SK-N-SH (cell line): ENCODE measurements around the gene LXN. TPM values are rescaled to one million over a fixed set of nuclear protein-coding genes. Genes with fewer than 3 reads are reported as not detected.

Source experiments
- CTCF ChIA-PET: fragments of 300-600, 350-600 bp; formaldehyde crosslinking; extraction: SDS; loops from one replicate; lab custom pipeline; 2021; lab: Yijun Ruan, JAX
- POLR2A ChIA-PET: fragments of 350-600 bp; sonication (Branson Sonifier 250); formaldehyde crosslinking; extraction: SDS; loops from one replicate; lab custom pipeline; 2020; ENCODE audit warnings: antibody characterized with exemption, inconsistent platforms; lab: Yijun Ruan, JAX
- DNase-seq: peaks from one replicate; pipeline ENCODE4 v3.0.0; 2012
- H2AFZ ChIP-seq: fragments of 200-600 bp; sonication (generic); 2 replicates; pipeline ENCODE4 v1.8.1; 2016; ENCODE audit warnings: antibody characterized with exemption, mild to moderate bottlenecking, low read depth
- H3F3A ChIP-seq: fragments of 200-600 bp; sonication (generic); replicated peaks from 2 replicates; pipeline ENCODE3; 2016; ENCODE audit warnings: antibody characterized with exemption, mild to moderate bottlenecking; ENCODE audit not compliant: insufficient read depth
- H3K27ac ChIP-seq, 2 experiments: fragments of 200-500 bp in 1 of 2; fragments of 200-600 bp in 1 of 2; sonication (Bioruptor generic) in 1 of 2; sonication (generic), shearing (Covaris generic) in 1 of 2; 2 replicates each; pipeline versions ENCODE4 v1.5.1 to v1.6.1; 2014 to 2016; ENCODE audit warnings: low read depth in 2 of 2, inconsistent platforms in 1 of 2, low read length in 1 of 2, mild to moderate bottlenecking in 1 of 2, mixed read lengths in 1 of 2
- H3K27me3 ChIP-seq: fragments of 200-600 bp; sonication (generic), shearing (Covaris generic); 2 replicates; pipeline ENCODE4 v1.6.1; 2016; ENCODE audit warnings: mixed run types; ENCODE audit not compliant: insufficient read depth
- H3K36me3 ChIP-seq, 2 experiments: fragments of 200-500 bp in 1 of 2; fragments of 200-600 bp in 1 of 2; sonication (Bioruptor generic) in 1 of 2; sonication (generic) in 1 of 2; replicated peaks in 1 of 2; 2 replicates each; pipeline versions ENCODE3 to v1.5.1; 2014 to 2016; ENCODE audit warnings: low read length in 1 of 2, mild to moderate bottlenecking in 1 of 2; ENCODE audit not compliant: insufficient read depth in 2 of 2, control insufficient read depth in 1 of 2
- H3K4me1 ChIP-seq, 2 experiments: fragments of 200-500 bp in 1 of 2; fragments of 200-600 bp in 1 of 2; sonication (Bioruptor generic) in 1 of 2; sonication (generic), shearing (Covaris generic) in 1 of 2; 2 replicates each; pipeline versions ENCODE4 v1.5.1 to v1.6.1; 2014 to 2016; ENCODE audit warnings: low read depth in 1 of 2, low read length in 1 of 2, mixed run types in 1 of 2; ENCODE audit not compliant: insufficient read depth in 2 of 2, control insufficient read depth in 1 of 2
- H3K4me2 ChIP-seq: fragments of 200-600 bp; sonication (generic), shearing (Covaris generic); 2 replicates; pipeline ENCODE4 v1.6.1; 2017; ENCODE audit warnings: mixed run types
- H3K4me3 ChIP-seq, 2 experiments: fragments of 200-500 bp in 1 of 2; fragments of 200-600 bp in 1 of 2; sonication (Bioruptor generic) in 1 of 2; sonication (generic), shearing (Covaris generic) in 1 of 2; 2 replicates each; pipeline versions ENCODE4 v1.5.1 to v1.8.1; 2014 to 2016; ENCODE audit warnings: low read depth in 2 of 2, inconsistent platforms in 1 of 2, low read length in 1 of 2, mild to moderate bottlenecking in 1 of 2, mixed read lengths in 1 of 2, moderate library complexity in 1 of 2
- H3K79me2 ChIP-seq: fragments of 200-600 bp; sonication (generic); 2 replicates; pipeline ENCODE4 v1.8.1; 2017; ENCODE audit warnings: mild to moderate bottlenecking; ENCODE audit not compliant: insufficient read depth
- H3K9ac ChIP-seq: fragments of 200-600 bp; sonication (generic); 2 replicates; pipeline ENCODE4 v1.6.1; 2017; ENCODE audit warnings: mixed run types
- H3K9me2 ChIP-seq: fragments of 200-600 bp; sonication (generic); 2 replicates; pipeline ENCODE4 v1.6.1; 2017; ENCODE audit warnings: mixed run types
- H3K9me3 ChIP-seq: fragments of 200-600 bp; sonication (generic); 2 replicates; pipeline ENCODE4 v1.6.1; 2017; ENCODE audit warnings: mixed run types, mild to moderate bottlenecking, moderate library complexity
- H4K20me1 ChIP-seq: fragments of 200-600 bp; sonication (generic); 2 replicates; pipeline ENCODE4 v1.6.1; 2017; ENCODE audit warnings: mild to moderate bottlenecking, mixed run types; ENCODE audit not compliant: insufficient read depth
- CHD2 ChIP-seq: fragments of 150-350 bp; IDR thresholded peaks from 2 replicates; pipeline ENCODE4 v1.6.1; 2018; ENCODE audit warnings: low read length; ENCODE audit not compliant: partially characterized antibody
- ELF1 ChIP-seq: IDR thresholded peaks from 2 replicates; pipeline ENCODE4 v1.4.0; 2012
- FOSL2 ChIP-seq: IDR thresholded peaks from 2 replicates; pipeline ENCODE4 v1.4.0; 2012; ENCODE audit warnings: low read depth, mild to moderate bottlenecking, moderate library complexity, borderline replicate concordance
- FOXM1 ChIP-seq: IDR thresholded peaks from 2 replicates; pipeline ENCODE4 v1.4.0; 2012; ENCODE audit warnings: low read depth, mild to moderate bottlenecking
- GABPA ChIP-seq: IDR thresholded peaks from 2 replicates; pipeline ENCODE4 v1.4.0; 2012; ENCODE audit warnings: low read depth, mild to moderate bottlenecking
- IRF3 ChIP-seq: fragments of 150-350 bp; IDR thresholded peaks from 2 replicates; pipeline ENCODE4 v1.6.1; 2016; ENCODE audit warnings: mild to moderate bottlenecking, low read depth, low read length
- JUND ChIP-seq: IDR thresholded peaks from 2 replicates; pipeline ENCODE4 v1.4.0; 2012
- MEF2A ChIP-seq: IDR thresholded peaks from 2 replicates; pipeline ENCODE4 v1.4.0; 2012; ENCODE audit warnings: low read depth, borderline replicate concordance
- NRF1 ChIP-seq: IDR thresholded peaks from 2 replicates; pipeline ENCODE4 v1.6.1; 2012; ENCODE audit warnings: low read depth, mild to moderate bottlenecking, low read length
- PBX3 ChIP-seq: IDR thresholded peaks from 2 replicates; pipeline ENCODE4; 2012
- POLR2AphosphoS5 ChIP-seq: IDR thresholded peaks from 2 replicates; pipeline ENCODE4 v1.6.1; 2012; ENCODE audit warnings: low read depth, low read length
- RAD21 ChIP-seq: IDR thresholded peaks from 2 replicates; pipeline ENCODE4 v1.6.1; 2012; ENCODE audit warnings: mild to moderate bottlenecking, low read length
- RCOR1 ChIP-seq: fragments of 150-350 bp; IDR thresholded peaks from 2 replicates; pipeline ENCODE4 v1.6.1; 2017; ENCODE audit warnings: antibody characterized with exemption, low read length
- TEAD4 ChIP-seq: IDR thresholded peaks from 2 replicates; pipeline ENCODE4 v1.4.0; 2012; ENCODE audit warnings: mild to moderate bottlenecking, borderline replicate concordance; ENCODE audit not compliant: insufficient read depth
- USF2 ChIP-seq: fragments of 150-350 bp; IDR thresholded peaks from 2 replicates; pipeline ENCODE4 v1.6.1; 2017; ENCODE audit warnings: antibody characterized with exemption, low read length, low read depth, borderline replicate concordance
- YY1 ChIP-seq: IDR thresholded peaks from 2 replicates; pipeline ENCODE4 v1.4.0; 2012; ENCODE audit warnings: low read depth, mild to moderate bottlenecking
- ZBTB33 ChIP-seq: IDR thresholded peaks from 2 replicates; pipeline ENCODE4 v1.4.0; 2012; ENCODE audit warnings: low read depth, borderline replicate concordance
- WGBS: methylation state at CpG from one replicate; pipeline ENCODE4 v1.1.6; 2017; ENCODE audit warnings: low lambda C conversion rate; 5-methylcytosine and 5-hydroxymethylcytosine counted together
- polyA plus RNA-seq, 3 experiments: library from polyadenylated mRNA; depleted of rRNA; stranded (reverse); fragments of >200 nt; gene quantifications; 2 replicates each; pipeline ENCODE4 v1.2.3, GENCODE V29; 2012
- TF ChIP-seq, protein P1 (sequence below): IDR thresholded peaks from 2 replicates; pipeline ENCODE4 v1.4.0; 2012; ENCODE audit warnings: low read depth, borderline replicate concordance
- TF ChIP-seq, protein P2 (sequence below): IDR thresholded peaks from 2 replicates; pipeline ENCODE4 v1.4.0; 2012; ENCODE audit warnings: low read depth

Gene LXN
- polyA plus RNA-seq, 1 of the 3 experiments (the other 2 are of a cell fraction): not detected

- ChIA-PET CTCF (no interaction called here), POLR2A (no interaction called here)
- H2AFZ ChIP-seq: no peak overlapping the region
- no peaks in the 10 kb centered on the region for H3K9me2 ChIP-seq
- H3K36me3 ChIP-seq: no peaks in the 10 kb centered on the region
- no peak overlapping the region for H3K4me2 ChIP-seq
- H3K27me3 ChIP-seq: no peaks in the 10 kb centered on the region
- no peaks in the 10 kb centered on the region for H4K20me1 ChIP-seq
- H3K79me2 ChIP-seq: no peaks in the 10 kb centered on the region
- H3K4me3 ChIP-seq: no peak overlapping the region
- H3K9ac ChIP-seq: no peak overlapping the region
- TF ChIP-seq IRF3: no peak
- no peak for TF ChIP-seq JUND
- TF ChIP-seq, all 33 proteins: peak for 0
- H3K4me1 ChIP-seq: no peaks in the 10 kb centered on the region
- DNase-seq: no peak
- no peaks in the 10 kb centered on the region for H3F3A ChIP-seq
- no peaks in the 10 kb centered on the region for H3K9me3 ChIP-seq
- no peak overlapping the region for H3K27ac ChIP-seq
These were observed 40.5 kb downstream of the LXN start for GRCh38 chr3:158631981-158632380.

GRCh38 chr3:158625881-158626280 lies 46.6 kb downstream of the LXN start:
- POLR2A ChIA-PET: no interaction called here

More at GRCh38 chr3:158625881-158626280, 46.6 kb downstream of the LXN start:
- CTCF ChIA-PET: no interaction called here
- H3K9me2 ChIP-seq: no peaks in the 10 kb centered on the region
- no peaks in the 10 kb centered on the region for H3K4me1 ChIP-seq
- H3K79me2 ChIP-seq: no peaks in the 10 kb centered on the region
- no peaks in the 10 kb centered on the region for H4K20me1 ChIP-seq
- no peak overlapping the region for H3K27ac ChIP-seq
- no peaks in the 10 kb centered on the region for H3K9me3 ChIP-seq
- no peak overlapping the region for H3K9ac ChIP-seq
- H3K4me3 ChIP-seq: no peak overlapping the region
- H3F3A ChIP-seq: no peaks in the 10 kb centered on the region
- DNase-seq: no peak
- 50% methylated on average over 1 of the region's 1 CpG for WGBS
- no peaks in the 10 kb centered on the region for H3K36me3 ChIP-seq
- no peaks in the 10 kb centered on the region for H3K27me3 ChIP-seq
- TF ChIP-seq YY1: no peak
- TF ChIP-seq, protein P1, sequence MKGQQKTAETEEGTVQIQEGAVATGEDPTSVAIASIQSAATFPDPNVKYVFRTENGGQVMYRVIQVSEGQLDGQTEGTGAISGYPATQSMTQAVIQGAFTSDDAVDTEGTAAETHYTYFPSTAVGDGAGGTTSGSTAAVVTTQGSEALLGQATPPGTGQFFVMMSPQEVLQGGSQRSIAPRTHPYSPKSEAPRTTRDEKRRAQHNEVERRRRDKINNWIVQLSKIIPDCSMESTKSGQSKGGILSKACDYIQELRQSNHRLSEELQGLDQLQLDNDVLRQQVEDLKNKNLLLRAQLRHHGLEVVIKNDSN: no peak
- no peak for TF ChIP-seq ZBTB33
- TF ChIP-seq CHD2: no peak
- no peak for TF ChIP-seq RAD21
- no peak for TF ChIP-seq TEAD4
- TF ChIP-seq POLR2AphosphoS5: no peak
- TF ChIP-seq FOXM1: no peak
- no peak for TF ChIP-seq FOSL2
- no peak for TF ChIP-seq NRF1
- TF ChIP-seq, protein P2, sequence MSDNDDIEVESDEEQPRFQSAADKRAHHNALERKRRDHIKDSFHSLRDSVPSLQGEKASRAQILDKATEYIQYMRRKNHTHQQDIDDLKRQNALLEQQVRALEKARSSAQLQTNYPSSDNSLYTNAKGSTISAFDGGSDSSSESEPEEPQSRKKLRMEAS: no peak
- TF ChIP-seq GABPA: no peak
- no peak for TF ChIP-seq USF2
- TF ChIP-seq MEF2A: no peak
- TF ChIP-seq PBX3: no peak
- no peak for TF ChIP-seq ELF1
- no peak for TF ChIP-seq RCOR1
- TF ChIP-seq, all 33 proteins: peak for 0
- Histone ChIP-seq H3K4me2 (no peak overlapping the region), H2AFZ (no peak overlapping the region)
